Natural killer cell (primary cell): ENCODE results near the gene COX10. TPM values are rescaled to one million over a fixed set of nuclear protein-coding genes. Genes with fewer than 3 reads are reported as not detected.

Experiments used
- ATAC-seq, 3 donors: fragments of 150-1000 bp in 2 of 3; fragments of 200-7000 bp in 1 of 3; cut with Tn5 transposase; 1 replicate in 1 of 3; 2 replicates in 2 of 3; pipeline ENCODE4 v1.10.0; 2021; ENCODE audit warnings: mild to moderate bottlenecking in 2 of 3, moderate library complexity in 2 of 3
- DNase-seq, 2 donors: peaks; one replicate each; pipeline versions ENCODE4 v3.0.0 to v3.0.0-alpha.2; 2013 to 2021; ENCODE audit warnings: mixed read lengths in 1 of 2
- H3K27ac ChIP-seq: one replicate; pipeline ENCODE4 v1.5.1; 2013; ENCODE audit warnings: mild to moderate bottlenecking, low read length
- H3K27me3 ChIP-seq: one replicate; pipeline ENCODE4 v1.6.1; 2013; ENCODE audit warnings: low read length; ENCODE audit not compliant: control insufficient read depth, insufficient read depth
- H3K36me3 ChIP-seq: one replicate; pipeline ENCODE4 v1.6.1; 2013; ENCODE audit warnings: low read length; ENCODE audit not compliant: control insufficient read depth, insufficient read depth
- H3K4me1 ChIP-seq: one replicate; pipeline ENCODE4 v1.6.1; 2013; ENCODE audit warnings: low read length; ENCODE audit not compliant: control insufficient read depth, insufficient read depth
- H3K4me3 ChIP-seq: one replicate; pipeline ENCODE4 v1.5.1; 2013; ENCODE audit warnings: low read length
- H3K9me3 ChIP-seq: one replicate; pipeline ENCODE4 v1.6.1; 2013; ENCODE audit warnings: low read length; ENCODE audit not compliant: control insufficient read depth, insufficient read depth
- H3K27ac Mint-ChIP-seq, 2 donors: one replicate each; pipeline ENCODE4 v1.8.0; 2022; ENCODE audit warnings: mild to moderate bottlenecking in 2 of 2, mixed read lengths in 2 of 2, moderate library complexity in 1 of 2
- H3K27me3 Mint-ChIP-seq, 2 donors: one replicate each; pipeline ENCODE4 v1.8.0; 2022; ENCODE audit warnings: low read depth in 2 of 2, mixed read lengths in 2 of 2
- H3K36me3 Mint-ChIP-seq: one replicate; pipeline ENCODE4 v1.8.0; 2022; ENCODE audit warnings: mixed read lengths
- H3K4me1 Mint-ChIP-seq, 2 donors: one replicate each; pipeline ENCODE4 v1.8.0; 2022; ENCODE audit warnings: mixed read lengths in 2 of 2
- H3K4me3 Mint-ChIP-seq: one replicate; pipeline ENCODE4 v1.8.0; 2022; ENCODE audit warnings: mild to moderate bottlenecking, moderate library complexity, mixed read lengths
- H3K9me3 Mint-ChIP-seq, 2 donors: one replicate each; pipeline ENCODE4 v1.8.0; 2022; ENCODE audit warnings: mixed read lengths in 2 of 2
- WGBS: methylation state at CpG from one replicate; pipeline ENCODE4 v1.1.7; 2013; ENCODE audit warnings: missing lambda C conversion rate; ENCODE audit not compliant: insufficient coverage; 5-methylcytosine and 5-hydroxymethylcytosine counted together
- intact Hi-C: fragments of 100-400 bp; cut with micrococcal nuclease; formaldehyde crosslinking; loops from one replicate; pipeline ENCODE4 v1.14.2; 2022
- total RNA-seq, 4 donors: library from RNA; stranded (reverse); fragments of 120-200 nt in 1 of 4; gene quantifications; one replicate each; pipeline versions ENCODE4 v1.2.3 to v1.2.4, GENCODE V29; 2013 to 2022
- TF ChIP-seq, protein P1 (sequence below): fragments of 200-600 bp; IDR thresholded peaks from one replicate; pipeline ENCODE4 v1.8.0; 2022; ENCODE audit warnings: antibody characterized with exemption

The COX10 gene
- total RNA-seq, 3 donors from 2014 or later (not counting 1 experiment from before 2014, with no cell fraction given) = 12.5 to 17.0 (median 13.5) TPM

DNA sequence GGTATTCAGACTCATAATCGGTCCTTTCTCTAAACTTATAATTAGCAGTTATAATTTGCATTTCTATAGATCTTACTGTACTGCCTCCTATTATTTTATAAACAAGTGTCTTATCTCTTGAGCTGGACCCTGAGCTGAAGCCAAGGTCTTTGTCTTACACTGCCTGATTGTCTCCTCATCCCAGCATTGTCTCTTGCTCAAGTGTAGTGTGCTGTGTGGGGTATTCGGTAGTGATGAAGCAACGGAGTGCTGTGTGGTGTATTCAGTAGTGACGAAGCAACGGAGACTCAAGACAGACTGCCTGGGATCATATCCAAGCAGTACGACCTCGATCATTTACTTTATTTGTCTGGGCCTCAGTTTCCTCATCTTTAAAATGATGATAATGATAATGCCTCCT lies 69.3 kb downstream of the COX10 start:
- H3K36me3 ChIP-seq = no peaks in the 10 kb centered on the region
- no peaks in the 10 kb centered on the region for H3K36me3 Mint-ChIP-seq
- H3K9me3 ChIP-seq = no peaks in the 10 kb centered on the region
- 96% methylated on average over 7 of the region's 7 CpGs for WGBS
- H3K4me3 Mint-ChIP-seq = no peak overlapping the region
- H3K27ac ChIP-seq = no peak overlapping the region
- intact Hi-C loops = no loop called here
- H3K27me3 ChIP-seq = no peaks in the 10 kb centered on the region
- TF ChIP-seq, protein P1, sequence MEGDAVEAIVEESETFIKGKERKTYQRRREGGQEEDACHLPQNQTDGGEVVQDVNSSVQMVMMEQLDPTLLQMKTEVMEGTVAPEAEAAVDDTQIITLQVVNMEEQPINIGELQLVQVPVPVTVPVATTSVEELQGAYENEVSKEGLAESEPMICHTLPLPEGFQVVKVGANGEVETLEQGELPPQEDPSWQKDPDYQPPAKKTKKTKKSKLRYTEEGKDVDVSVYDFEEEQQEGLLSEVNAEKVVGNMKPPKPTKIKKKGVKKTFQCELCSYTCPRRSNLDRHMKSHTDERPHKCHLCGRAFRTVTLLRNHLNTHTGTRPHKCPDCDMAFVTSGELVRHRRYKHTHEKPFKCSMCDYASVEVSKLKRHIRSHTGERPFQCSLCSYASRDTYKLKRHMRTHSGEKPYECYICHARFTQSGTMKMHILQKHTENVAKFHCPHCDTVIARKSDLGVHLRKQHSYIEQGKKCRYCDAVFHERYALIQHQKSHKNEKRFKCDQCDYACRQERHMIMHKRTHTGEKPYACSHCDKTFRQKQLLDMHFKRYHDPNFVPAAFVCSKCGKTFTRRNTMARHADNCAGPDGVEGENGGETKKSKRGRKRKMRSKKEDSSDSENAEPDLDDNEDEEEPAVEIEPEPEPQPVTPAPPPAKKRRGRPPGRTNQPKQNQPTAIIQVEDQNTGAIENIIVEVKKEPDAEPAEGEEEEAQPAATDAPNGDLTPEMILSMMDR = no peak
- no peak overlapping the region for H3K4me3 ChIP-seq
- no peaks in the 10 kb centered on the region for H3K27me3 Mint-ChIP-seq
- ATAC-seq = no peak
- DNase-seq = no peak
- no peak overlapping the region for H3K27ac Mint-ChIP-seq
- peaks cover 2 to 8% of the 10 kb centered on the region in 2 donors for H3K4me1 Mint-ChIP-seq
- no peaks in the 10 kb centered on the region for H3K9me3 Mint-ChIP-seq
- H3K4me1 ChIP-seq = no peaks in the 10 kb centered on the region

DNA sequence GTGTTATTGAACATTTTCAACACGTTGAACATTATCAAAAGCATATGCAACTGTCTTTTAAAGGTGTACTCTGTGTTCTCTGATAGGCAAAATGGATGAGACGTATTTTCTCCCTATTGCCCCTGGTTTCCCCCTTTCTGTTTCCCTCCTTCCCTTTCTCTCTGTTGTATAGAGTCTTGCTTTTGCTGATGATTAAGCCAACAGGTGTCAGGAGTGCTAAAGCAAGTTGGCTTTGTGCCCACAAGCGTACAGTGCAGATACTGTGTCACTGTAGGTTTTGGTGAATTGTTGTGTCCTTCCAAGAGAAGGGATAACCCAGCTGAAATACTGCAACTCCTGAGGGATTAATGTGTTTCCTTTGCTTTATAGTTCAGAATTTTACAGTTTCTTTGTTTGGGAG lies 74.4 kb downstream of the COX10 start:
- no peaks in the 10 kb centered on the region for H3K27me3 ChIP-seq
- intact Hi-C loops = no loop called here
- H3K4me3 ChIP-seq = no peak overlapping the region
- no peaks in the 10 kb centered on the region for H3K9me3 ChIP-seq
- TF ChIP-seq, protein P1 = no peak
- Mint-ChIP-seq H3K36me3 (no peaks in the 10 kb centered on the region), H3K9me3 (no peaks in the 10 kb centered on the region), H3K4me1 (peaks cover 10 to 20% of the 10 kb centered on the region in 2 donors), H3K27ac (no peak overlapping the region), H3K4me3 (no peak overlapping the region), H3K27me3 (no peaks in the 10 kb centered on the region)
- H3K27ac ChIP-seq = no peak overlapping the region
- no peaks in the 10 kb centered on the region for H3K4me1 ChIP-seq
- no peak for ATAC-seq
- no peaks in the 10 kb centered on the region for H3K36me3 ChIP-seq
- DNase-seq = peak in 1 of 2 donors; percentile 21
- 84% methylated on average over 3 of the region's 3 CpGs for WGBS

GRCh38 chr17:14144508-14144907 lies 75.2 kb downstream of the COX10 start:
- Histone ChIP-seq H3K9me3 (no peaks in the 10 kb centered on the region), H3K4me3 (no peak overlapping the region), H3K4me1 (no peaks in the 10 kb centered on the region), H3K36me3 (no peaks in the 10 kb centered on the region), H3K27me3 (no peaks in the 10 kb centered on the region), H3K27ac (no peak overlapping the region)
- no peak overlapping the region for H3K4me3 Mint-ChIP-seq
- 96% methylated on average over 4 of the region's 4 CpGs for WGBS
- no peak for ATAC-seq
- no peak for DNase-seq
- H3K36me3 Mint-ChIP-seq = no peaks in the 10 kb centered on the region
- H3K4me1 Mint-ChIP-seq = peaks cover 10 to 18% of the 10 kb centered on the region in 2 donors
- no peaks in the 10 kb centered on the region for H3K27me3 Mint-ChIP-seq
- H3K27ac Mint-ChIP-seq = no peak overlapping the region
- no peaks in the 10 kb centered on the region for H3K9me3 Mint-ChIP-seq
- TF ChIP-seq, protein P1 = no peak
- intact Hi-C loops = no loop called here

DNA sequence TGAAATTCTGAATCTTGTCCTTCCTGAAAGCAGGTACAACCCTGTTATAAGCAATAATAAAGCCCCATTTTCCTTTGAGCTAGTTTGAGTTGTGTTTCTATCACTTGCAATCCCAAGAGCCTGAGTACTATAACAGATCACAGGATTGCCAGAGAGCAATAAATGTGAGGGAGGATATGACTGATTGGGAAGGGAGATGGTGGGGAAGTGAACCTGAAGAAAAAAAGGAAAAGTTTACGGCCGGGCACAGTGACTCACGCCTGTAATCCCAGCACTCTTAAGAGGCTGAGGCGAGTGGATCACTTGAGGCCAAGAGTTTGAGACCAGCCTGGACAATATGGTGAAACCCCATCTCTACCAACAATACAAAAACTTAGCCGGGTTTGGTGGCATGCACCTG lies 80.4 kb downstream of the COX10 start:
- 100% methylated on average over 5 of the region's 5 CpGs for WGBS
- ATAC-seq = no peak
- Mint-ChIP-seq H3K9me3 (no peaks in the 10 kb centered on the region), H3K4me3 (no peak overlapping the region), H3K4me1 (peaks cover 34 to 52% of the 10 kb centered on the region in 2 donors), H3K27ac (no peak overlapping the region), H3K36me3 (no peaks in the 10 kb centered on the region), H3K27me3 (no peaks in the 10 kb centered on the region)
- Histone ChIP-seq H3K36me3 (no peaks in the 10 kb centered on the region), H3K4me3 (no peak overlapping the region), H3K9me3 (no peaks in the 10 kb centered on the region), H3K27ac (no peak overlapping the region), H3K27me3 (no peaks in the 10 kb centered on the region), H3K4me1 (no peaks in the 10 kb centered on the region)
- TF ChIP-seq, protein P1 = no peak
- intact Hi-C loops = no loop called here
- no peak for DNase-seq
